BJ (cell line): ENCODE data around the gene SNU13. TPM values are rescaled to one million over a fixed set of nuclear protein-coding genes. Genes with fewer than 3 reads are reported as not detected.

Experiments
- CTCF ChIA-PET: fragments of 350-600 bp; formaldehyde crosslinking; extraction: SDS; loops from one replicate; lab custom pipeline; 2021; ENCODE audit warnings: antibody characterized with exemption, inconsistent platforms; lab: Yijun Ruan, JAX
- POLR2A ChIA-PET: fragments of 300-600 bp; sonication (Branson Sonifier 250); formaldehyde crosslinking; extraction: SDS; loops from one replicate; lab custom pipeline; 2021; ENCODE audit warnings: antibody characterized with exemption; lab: Charles Lee
- DNase-seq: peaks from one replicate; pipeline ENCODE4 v3.0.0-alpha.2; 2011; ENCODE audit warnings: low read depth
- H3K27me3 ChIP-seq: 2 replicates; pipeline ENCODE4 v1.6.0; 2011; ENCODE audit warnings: low read length; ENCODE audit not compliant: control insufficient read depth, insufficient read depth
- H3K36me3 ChIP-seq: 2 replicates; pipeline ENCODE4 v1.5.1; 2011; ENCODE audit warnings: low read length; ENCODE audit not compliant: control insufficient read depth, insufficient read depth
- H3K4me3 ChIP-seq: 2 replicates; pipeline ENCODE4 v1.5.1; 2011; ENCODE audit warnings: low read depth, mild to moderate bottlenecking, control low read depth, low read length
- polyA plus RNA-seq: library from polyadenylated mRNA; depleted of rRNA; stranded (reverse); fragments of >200 nt; gene quantifications from 2 replicates; pipeline ENCODE4 v1.2.3, GENCODE V29; 2011
- TF ChIP-seq, protein P1 (sequence below): IDR thresholded peaks from 2 replicates; pipeline ENCODE4 v1.5.1; 2011; ENCODE audit warnings: low read depth, mild to moderate bottlenecking, control low read depth, inconsistent platforms, low read length, moderate library complexity; ENCODE audit not compliant: insufficient read depth

Gene SNU13
- polyA plus RNA-seq, 1 experiment = 327 TPM

DNA sequence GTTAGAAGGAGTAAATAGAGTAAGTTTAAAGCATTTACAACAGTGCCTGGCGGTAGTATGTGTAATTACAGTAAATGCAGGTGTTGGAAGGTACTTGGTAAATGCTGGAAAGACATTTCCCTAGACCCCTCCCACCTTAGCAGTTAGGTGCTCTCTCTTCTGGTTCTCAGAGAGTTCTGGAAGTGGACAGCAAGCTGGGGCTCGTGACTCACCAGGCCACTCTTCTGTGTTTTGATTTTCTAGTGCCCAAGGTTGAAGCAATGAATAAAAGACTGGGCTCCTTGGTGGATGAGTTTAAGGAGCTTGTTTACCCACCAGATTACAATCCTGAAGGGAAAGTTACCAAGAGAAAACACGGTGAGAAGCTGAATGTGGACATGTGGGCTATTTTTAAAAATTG lies 27.6 kb downstream of the SNU13 start:
- Histone ChIP-seq H3K4me3 (no peak overlapping the region), H3K27me3 (no peaks in the 10 kb centered on the region), H3K36me3 (peaks cover 27% of the 10 kb centered on the region)
- ChIA-PET CTCF (interaction anchor here (1.2 to 2.0 kb wide), 2 partner anchors 8 to 36 kb away, joined by 4 to 8 read pairs; no protein-coding TSS in a partner anchor), POLR2A (no interaction called here)
- DNase-seq = no peak
- TF ChIP-seq, protein P1, sequence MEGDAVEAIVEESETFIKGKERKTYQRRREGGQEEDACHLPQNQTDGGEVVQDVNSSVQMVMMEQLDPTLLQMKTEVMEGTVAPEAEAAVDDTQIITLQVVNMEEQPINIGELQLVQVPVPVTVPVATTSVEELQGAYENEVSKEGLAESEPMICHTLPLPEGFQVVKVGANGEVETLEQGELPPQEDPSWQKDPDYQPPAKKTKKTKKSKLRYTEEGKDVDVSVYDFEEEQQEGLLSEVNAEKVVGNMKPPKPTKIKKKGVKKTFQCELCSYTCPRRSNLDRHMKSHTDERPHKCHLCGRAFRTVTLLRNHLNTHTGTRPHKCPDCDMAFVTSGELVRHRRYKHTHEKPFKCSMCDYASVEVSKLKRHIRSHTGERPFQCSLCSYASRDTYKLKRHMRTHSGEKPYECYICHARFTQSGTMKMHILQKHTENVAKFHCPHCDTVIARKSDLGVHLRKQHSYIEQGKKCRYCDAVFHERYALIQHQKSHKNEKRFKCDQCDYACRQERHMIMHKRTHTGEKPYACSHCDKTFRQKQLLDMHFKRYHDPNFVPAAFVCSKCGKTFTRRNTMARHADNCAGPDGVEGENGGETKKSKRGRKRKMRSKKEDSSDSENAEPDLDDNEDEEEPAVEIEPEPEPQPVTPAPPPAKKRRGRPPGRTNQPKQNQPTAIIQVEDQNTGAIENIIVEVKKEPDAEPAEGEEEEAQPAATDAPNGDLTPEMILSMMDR = no peak

DNA sequence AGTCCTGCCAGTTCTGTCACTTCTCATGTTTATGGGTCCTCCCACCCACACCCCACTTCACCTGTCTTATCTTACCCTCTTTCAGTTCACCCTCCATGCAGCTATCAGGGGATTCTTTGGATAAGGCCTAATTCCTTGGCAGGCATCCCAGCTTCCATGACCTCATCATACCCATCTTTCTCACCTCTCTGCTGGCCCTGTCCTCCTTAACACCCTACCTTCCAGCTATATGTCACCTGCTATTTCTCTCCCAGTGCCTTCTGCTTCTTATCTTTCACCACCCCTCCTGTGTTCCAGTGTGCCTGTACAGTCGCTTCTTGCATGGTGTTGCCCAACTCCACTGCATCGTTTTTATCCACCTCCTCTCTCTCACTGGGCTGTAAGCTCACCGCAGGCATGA lies 28.3 kb downstream of the SNU13 start:
- POLR2A ChIA-PET = no interaction called here
- TF ChIP-seq, protein P1 = no peak
- peaks cover 27% of the 10 kb centered on the region for H3K36me3 ChIP-seq
- CTCF ChIA-PET = interaction anchor here (0.8 to 2.0 kb wide), 4 partner anchors 9 to 280 kb away, joined by 3 to 8 read pairs (median 4); no protein-coding TSS in a partner anchor
- no peak overlapping the region for H3K4me3 ChIP-seq
- no peaks in the 10 kb centered on the region for H3K27me3 ChIP-seq
- no peak for DNase-seq

DNA sequence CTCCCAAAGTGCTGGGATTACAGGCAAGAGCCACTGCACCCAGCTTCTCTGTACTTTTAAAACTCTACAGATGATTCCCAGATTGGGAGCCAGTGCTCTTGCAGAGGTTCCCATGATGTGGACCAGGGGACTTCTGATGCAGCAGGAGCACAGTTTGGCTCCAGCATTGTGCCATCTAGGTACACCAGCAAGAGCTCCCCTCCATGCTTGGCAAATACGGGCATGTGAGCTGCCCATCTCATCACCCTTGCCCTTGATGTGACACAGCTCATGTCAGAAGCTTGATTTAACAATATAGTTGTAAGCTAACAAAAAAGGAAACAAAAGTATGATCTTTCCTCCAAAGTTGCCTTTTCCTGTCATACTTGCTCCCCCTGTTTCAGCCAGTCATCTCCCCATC lies 28.7 kb downstream of the SNU13 start:
- Histone ChIP-seq H3K27me3 (no peaks in the 10 kb centered on the region), H3K4me3 (no peak overlapping the region), H3K36me3 (peaks cover 27% of the 10 kb centered on the region)
- ChIA-PET POLR2A (no interaction called here), CTCF (interaction anchor here (0.8 to 2.0 kb wide), 4 partner anchors 9 to 281 kb away, joined by 3 to 8 read pairs (median 4); no protein-coding TSS in a partner anchor)
- DNase-seq = no peak
- TF ChIP-seq, protein P1 = no peak

DNA sequence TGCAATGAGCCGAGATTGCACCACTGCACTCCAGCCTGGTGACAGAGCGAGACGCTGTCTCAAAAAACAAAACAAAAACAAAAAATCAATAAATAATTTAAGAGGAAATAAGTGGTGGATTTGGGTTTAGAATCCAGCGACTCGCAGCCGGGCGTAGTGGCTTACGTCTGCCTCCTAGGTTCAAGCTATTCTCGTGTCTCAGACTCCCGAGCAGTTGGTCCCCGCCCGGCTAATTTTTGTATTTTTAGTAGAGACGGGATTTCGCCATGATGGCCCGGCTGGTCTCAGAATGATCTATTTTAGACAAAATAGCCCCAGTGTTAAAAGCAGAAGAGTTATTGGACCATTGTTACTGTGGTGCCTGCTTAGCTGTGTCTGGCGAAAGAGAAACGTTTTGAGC lies 29.8 kb downstream of the SNU13 start:
- peaks cover 32% of the 10 kb centered on the region for H3K36me3 ChIP-seq
- no peak overlapping the region for H3K4me3 ChIP-seq
- POLR2A ChIA-PET = no interaction called here
- CTCF ChIA-PET = interaction anchor here (1.3 kb wide), 1 partner anchor 20 kb away, joined by 3 read pairs; no protein-coding TSS in a partner anchor
- H3K27me3 ChIP-seq = no peaks in the 10 kb centered on the region
- TF ChIP-seq, protein P1 = no peak
- DNase-seq = no peak

DNA sequence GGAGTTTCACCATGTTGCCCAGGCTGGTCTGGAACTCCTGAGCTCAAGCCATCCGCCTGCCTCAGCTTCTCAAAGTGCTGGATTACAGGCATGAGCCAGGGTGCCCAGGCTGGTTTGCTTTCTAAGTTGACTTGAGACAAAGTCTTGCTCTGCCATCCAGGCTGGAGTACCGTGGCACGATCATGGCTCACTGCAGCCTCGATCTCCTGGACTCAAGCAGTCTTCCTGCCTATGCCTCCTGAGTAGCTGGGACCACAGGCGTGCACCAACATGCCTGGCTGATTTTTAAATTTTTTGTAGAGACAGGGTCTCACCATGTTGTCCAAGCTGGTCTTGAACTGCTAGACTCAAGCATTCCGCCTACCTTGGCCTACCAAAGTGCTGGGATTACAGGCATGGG lies 31.0 kb downstream of the SNU13 start:
- no peak for DNase-seq
- H3K4me3 ChIP-seq = no peak overlapping the region
- H3K36me3 ChIP-seq = peaks cover 32% of the 10 kb centered on the region
- POLR2A ChIA-PET = interaction anchor here (1.1 kb wide), 1 partner anchor 37 kb away, joined by 3 read pairs; the partner anchor contains the start of genes DESI1 and XRCC6
- H3K27me3 ChIP-seq = no peaks in the 10 kb centered on the region
- TF ChIP-seq, protein P1 = no peak
- CTCF ChIA-PET = interaction anchor here (1.3 to 8.5 kb wide), 3 partner anchors 8 to 39 kb away, joined by 3 to 47 read pairs (median 4); no protein-coding TSS in a partner anchor
